Caco-2 (cell line): ENCODE data around the gene KCND1. TPM values are rescaled to one million over a fixed set of nuclear protein-coding genes. Genes with fewer than 3 reads are reported as not detected.

ENCODE experiments used
- BruUV-seq: library from RNA; stranded (reverse); fragments of 400-500 nt; replicated peaks from 2 replicates; lab custom pipeline; 2021; lab: Mats Ljungman, UMichigan
- CTCF ChIA-PET: fragments of 300-600 bp; sonication (Branson Sonifier 250); formaldehyde crosslinking; loops from one replicate; lab custom pipeline; 2022; ENCODE audit warnings: antibody characterized with exemption; lab: Charles Lee
- POLR2A ChIA-PET: fragments of 300-600 bp; sonication (Branson Sonifier 250); formaldehyde crosslinking; loops from one replicate; lab custom pipeline; 2022; ENCODE audit warnings: antibody characterized with exemption; lab: Charles Lee
- DNase-seq, 2 experiments: peaks; one replicate each; pipeline versions ENCODE4 v3.0.0 to v3.0.0-alpha.2; 2020 to 2022
- H3K27me3 ChIP-seq: replicated peaks from 2 replicates; pipeline ENCODE4 v1.6.0; 2011; ENCODE audit warnings: low read length; ENCODE audit not compliant: control insufficient read depth, insufficient read depth
- H3K36me3 ChIP-seq: 2 replicates; pipeline ENCODE4 v1.5.1; 2011; ENCODE audit warnings: low read length; ENCODE audit not compliant: control insufficient read depth, insufficient read depth
- H3K4me1 ChIP-seq: fragments of 250-450 bp; sonication (Bioruptor Pico); 2 replicates; pipeline ENCODE4 v1.5.1; 2020; ENCODE audit warnings: mild to moderate bottlenecking
- H3K4me3 ChIP-seq: 2 replicates; pipeline ENCODE4 v1.5.1; 2011; ENCODE audit warnings: low read depth, mild to moderate bottlenecking, control low read depth, low read length
- H3K9me3 ChIP-seq: fragments of 250-450 bp; sonication (Bioruptor Pico); 2 replicates; pipeline ENCODE4 v1.5.1; 2020; ENCODE audit warnings: mild to moderate bottlenecking, moderate library complexity
- H3K27ac Mint-ChIP-seq: one replicate; pipeline ENCODE4 v1.8.0; 2022; ENCODE audit warnings: mixed read lengths; ENCODE audit not compliant: unreplicated experiment
- H3K27me3 Mint-ChIP-seq: one replicate; pipeline ENCODE4 v1.8.0; 2022; ENCODE audit warnings: mixed read lengths; ENCODE audit not compliant: insufficient read depth, unreplicated experiment
- H3K36me3 Mint-ChIP-seq: one replicate; pipeline ENCODE4 v1.8.0; 2022; ENCODE audit warnings: mild to moderate bottlenecking, mixed read lengths; ENCODE audit not compliant: insufficient read depth, unreplicated experiment
- H3K4me1 Mint-ChIP-seq: one replicate; pipeline ENCODE4 v1.8.0; 2022; ENCODE audit warnings: low read depth, mixed read lengths; ENCODE audit not compliant: unreplicated experiment
- H3K4me3 Mint-ChIP-seq: one replicate; pipeline ENCODE4 v1.8.0; 2022; ENCODE audit warnings: mild to moderate bottlenecking, moderate library complexity, mixed read lengths; ENCODE audit not compliant: unreplicated experiment
- H3K9me3 Mint-ChIP-seq: one replicate; pipeline ENCODE4 v1.8.0; 2022; ENCODE audit warnings: mixed read lengths; ENCODE audit not compliant: unreplicated experiment
- intact Hi-C: fragments of 100-400 bp; cut with micrococcal nuclease; formaldehyde crosslinking; loops from one replicate; pipeline ENCODE4 v1.10.0; 2022; ENCODE audit not compliant: unreplicated experiment
- total RNA-seq: library from RNA; stranded (reverse); gene quantifications from 2 replicates; pipeline ENCODE4 v1.2.3, GENCODE V29; 2022
- TF ChIP-seq, protein P1 (sequence below), 2 experiments: fragments of 200-600 bp in 1 of 2; IDR thresholded peaks; 1 replicate in 1 of 2; 2 replicates in 1 of 2; pipeline versions ENCODE4 v1.5.1 to v1.8.0; 2011 to 2022; ENCODE audit warnings: antibody characterized with exemption in 1 of 2, control low read depth in 1 of 2, inconsistent platforms in 1 of 2, low read depth in 1 of 2, low read length in 1 of 2, mild to moderate bottlenecking in 1 of 2, moderate library complexity in 1 of 2; ENCODE audit not compliant: insufficient read depth in 1 of 2, severe bottlenecking in 1 of 2, unreplicated experiment in 1 of 2

KCND1 gene
- total RNA-seq, 1 experiment from 2014 or later: 0.88 TPM

GRCh38 chrX:48976086-48976485 lies 4.4 kb upstream of the KCND1 start:
- no peak for DNase-seq
- H3K27me3 Mint-ChIP-seq: no peaks in the 10 kb centered on the region
- intact Hi-C loops: no loop called here
- H3K27ac Mint-ChIP-seq: no peak overlapping the region
- CTCF ChIA-PET: no interaction called here
- BruUV-seq: no TSS peak
- H3K27me3 ChIP-seq: no peaks in the 10 kb centered on the region
- H3K4me1 Mint-ChIP-seq: no peaks in the 10 kb centered on the region
- H3K4me3 Mint-ChIP-seq: no peak overlapping the region
- no peak overlapping the region for H3K4me3 ChIP-seq
- no peaks in the 10 kb centered on the region for H3K9me3 ChIP-seq
- TF ChIP-seq, protein P1, sequence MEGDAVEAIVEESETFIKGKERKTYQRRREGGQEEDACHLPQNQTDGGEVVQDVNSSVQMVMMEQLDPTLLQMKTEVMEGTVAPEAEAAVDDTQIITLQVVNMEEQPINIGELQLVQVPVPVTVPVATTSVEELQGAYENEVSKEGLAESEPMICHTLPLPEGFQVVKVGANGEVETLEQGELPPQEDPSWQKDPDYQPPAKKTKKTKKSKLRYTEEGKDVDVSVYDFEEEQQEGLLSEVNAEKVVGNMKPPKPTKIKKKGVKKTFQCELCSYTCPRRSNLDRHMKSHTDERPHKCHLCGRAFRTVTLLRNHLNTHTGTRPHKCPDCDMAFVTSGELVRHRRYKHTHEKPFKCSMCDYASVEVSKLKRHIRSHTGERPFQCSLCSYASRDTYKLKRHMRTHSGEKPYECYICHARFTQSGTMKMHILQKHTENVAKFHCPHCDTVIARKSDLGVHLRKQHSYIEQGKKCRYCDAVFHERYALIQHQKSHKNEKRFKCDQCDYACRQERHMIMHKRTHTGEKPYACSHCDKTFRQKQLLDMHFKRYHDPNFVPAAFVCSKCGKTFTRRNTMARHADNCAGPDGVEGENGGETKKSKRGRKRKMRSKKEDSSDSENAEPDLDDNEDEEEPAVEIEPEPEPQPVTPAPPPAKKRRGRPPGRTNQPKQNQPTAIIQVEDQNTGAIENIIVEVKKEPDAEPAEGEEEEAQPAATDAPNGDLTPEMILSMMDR (IDR thresholded peaks at IDR 0.05; ENCODE audit: insufficient read depth in 1 of 2, low read depth in 1 of 2, low read length in 1 of 2, severe bottlenecking in 1 of 2, unreplicated experiment in 1 of 2): no peak
- H3K36me3 Mint-ChIP-seq: peaks cover 49% of the 10 kb centered on the region
- H3K4me1 ChIP-seq: no peaks in the 10 kb centered on the region
- no peaks in the 10 kb centered on the region for H3K9me3 Mint-ChIP-seq
- POLR2A ChIA-PET: no interaction called here
- H3K36me3 ChIP-seq: no peaks in the 10 kb centered on the region; the same call in 1 of the 2 replicates

DNA sequence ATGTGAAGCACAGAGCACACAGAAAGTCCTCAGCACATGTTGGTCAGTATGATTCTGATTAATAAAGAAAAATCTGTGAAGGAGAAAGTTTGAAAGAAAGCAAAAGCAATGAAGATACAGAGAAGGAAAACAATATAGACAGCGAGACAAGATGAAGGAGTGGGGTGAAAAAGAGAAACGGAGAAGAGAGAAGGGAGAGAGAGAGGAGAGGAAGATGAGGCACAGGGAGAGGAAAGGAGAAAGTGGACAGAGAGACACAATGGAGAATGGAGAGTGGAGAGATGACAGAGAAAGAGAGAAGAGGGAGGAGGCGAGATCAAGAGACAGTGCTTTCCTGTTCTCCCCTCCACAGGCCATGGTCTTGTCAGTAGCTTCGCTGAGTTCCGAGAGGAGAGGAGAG lies 3.9 kb upstream of the KCND1 start:
- Mint-ChIP-seq H3K27ac (no peak overlapping the region), H3K27me3 (no peaks in the 10 kb centered on the region), H3K36me3 (peaks cover 48% of the 10 kb centered on the region), H3K4me3 (no peak overlapping the region), H3K4me1 (no peaks in the 10 kb centered on the region), H3K9me3 (no peaks in the 10 kb centered on the region)
- TF ChIP-seq, protein P1 (IDR thresholded peaks at IDR 0.05; ENCODE audit: insufficient read depth in 1 of 2, low read depth in 1 of 2, low read length in 1 of 2, severe bottlenecking in 1 of 2, unreplicated experiment in 1 of 2): no peak
- intact Hi-C loops: no loop called here
- Histone ChIP-seq H3K9me3 (no peaks in the 10 kb centered on the region), H3K4me1 (no peaks in the 10 kb centered on the region), H3K36me3 (no peaks in the 10 kb centered on the region; the same call in 1 of the 2 replicates), H3K27me3 (no peaks in the 10 kb centered on the region), H3K4me3 (no peak overlapping the region)
- BruUV-seq: no TSS peak
- ChIA-PET POLR2A (no interaction called here), CTCF (no interaction called here)
- no peak for DNase-seq

DNA sequence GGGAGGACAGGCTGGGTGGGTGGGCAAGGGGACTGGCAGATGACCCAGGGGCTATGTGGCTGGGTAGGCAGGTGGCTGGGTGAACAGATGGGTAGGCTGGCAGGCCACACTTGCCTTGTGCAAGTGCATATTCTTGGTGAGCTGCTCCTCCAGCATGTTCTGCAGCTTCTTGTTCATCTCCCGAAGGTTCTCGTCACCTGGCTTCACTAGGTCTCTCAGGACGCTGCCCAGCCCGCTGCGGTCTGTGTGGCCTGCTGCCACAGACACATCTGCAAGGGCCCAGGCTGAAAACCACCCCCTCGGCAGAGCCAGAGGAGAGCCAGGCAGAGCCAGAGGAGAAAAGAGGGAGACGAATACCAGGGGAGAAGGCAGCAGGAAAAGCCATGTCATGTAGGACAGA lies 3.4 kb upstream of the KCND1 start:
- POLR2A ChIA-PET: no interaction called here
- Mint-ChIP-seq H3K4me3 (no peak overlapping the region), H3K27ac (no peak overlapping the region), H3K36me3 (peaks cover 43% of the 10 kb centered on the region), H3K27me3 (no peaks in the 10 kb centered on the region), H3K4me1 (no peaks in the 10 kb centered on the region), H3K9me3 (no peaks in the 10 kb centered on the region)
- no peaks in the 10 kb centered on the region for H3K4me1 ChIP-seq
- intact Hi-C loops: no loop called here
- CTCF ChIA-PET: no interaction called here
- no peaks in the 10 kb centered on the region; the same call in 1 of the 2 replicates for H3K36me3 ChIP-seq
- no TSS peak for BruUV-seq
- H3K4me3 ChIP-seq: no peak overlapping the region
- TF ChIP-seq, protein P1 (IDR thresholded peaks at IDR 0.05; ENCODE audit: insufficient read depth in 1 of 2, low read depth in 1 of 2, low read length in 1 of 2, severe bottlenecking in 1 of 2, unreplicated experiment in 1 of 2): no peak
- no peaks in the 10 kb centered on the region for H3K27me3 ChIP-seq
- DNase-seq: no peak
- no peaks in the 10 kb centered on the region for H3K9me3 ChIP-seq
